ENCODE results near the gene SEMA4A. TPM values are rescaled to one million over a fixed set of nuclear protein-coding genes. Genes with fewer than 3 reads are reported as not detected.

SEMA4A gene
- total and polyA plus RNA-seq, 8 donors = 2.6 to 7.0 (median 4.7) TPM

DNA sequence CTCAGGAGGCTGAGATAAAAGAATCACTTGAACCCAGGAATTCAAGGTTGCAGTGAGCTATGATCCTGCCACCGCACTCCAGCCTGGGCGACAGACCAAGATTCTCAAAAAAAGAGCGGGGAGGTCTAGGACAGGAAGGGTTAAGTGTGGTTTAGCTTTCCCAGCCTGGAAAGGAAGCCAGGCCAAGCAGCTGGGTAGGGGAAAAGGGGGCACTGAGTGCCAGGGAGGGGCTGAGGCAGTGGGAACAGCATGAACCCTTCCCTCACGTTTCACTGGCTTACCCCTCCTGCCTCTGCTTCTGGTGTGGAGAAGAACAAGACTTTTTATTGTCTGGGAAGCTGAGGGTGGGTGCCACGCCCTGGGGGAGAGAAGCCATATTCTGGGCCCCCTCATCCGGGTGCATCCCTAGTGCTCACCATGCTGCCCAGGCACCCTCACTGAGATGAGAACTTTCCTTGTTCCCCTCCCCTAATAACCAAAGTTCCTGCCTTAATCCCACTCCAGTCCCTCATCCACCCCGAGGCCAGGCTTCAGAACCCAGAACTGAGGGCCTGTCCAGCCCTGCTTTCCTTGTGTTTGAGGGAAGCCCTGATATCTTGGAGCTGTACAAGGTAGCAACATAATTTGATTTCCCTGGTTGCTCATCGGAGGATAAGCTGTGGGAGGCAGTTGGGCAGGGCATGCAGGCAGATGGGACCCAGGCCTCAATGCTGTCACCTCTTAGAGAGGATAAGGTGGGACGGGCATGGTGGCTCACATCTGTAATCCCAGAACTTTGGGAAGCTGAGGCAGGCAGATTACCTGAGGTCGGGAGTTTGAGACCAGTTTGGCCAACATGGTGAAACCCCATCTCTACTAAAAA is 40.9 kb upstream of the SEMA4A start:
- TF ChIP-seq, protein P1, sequence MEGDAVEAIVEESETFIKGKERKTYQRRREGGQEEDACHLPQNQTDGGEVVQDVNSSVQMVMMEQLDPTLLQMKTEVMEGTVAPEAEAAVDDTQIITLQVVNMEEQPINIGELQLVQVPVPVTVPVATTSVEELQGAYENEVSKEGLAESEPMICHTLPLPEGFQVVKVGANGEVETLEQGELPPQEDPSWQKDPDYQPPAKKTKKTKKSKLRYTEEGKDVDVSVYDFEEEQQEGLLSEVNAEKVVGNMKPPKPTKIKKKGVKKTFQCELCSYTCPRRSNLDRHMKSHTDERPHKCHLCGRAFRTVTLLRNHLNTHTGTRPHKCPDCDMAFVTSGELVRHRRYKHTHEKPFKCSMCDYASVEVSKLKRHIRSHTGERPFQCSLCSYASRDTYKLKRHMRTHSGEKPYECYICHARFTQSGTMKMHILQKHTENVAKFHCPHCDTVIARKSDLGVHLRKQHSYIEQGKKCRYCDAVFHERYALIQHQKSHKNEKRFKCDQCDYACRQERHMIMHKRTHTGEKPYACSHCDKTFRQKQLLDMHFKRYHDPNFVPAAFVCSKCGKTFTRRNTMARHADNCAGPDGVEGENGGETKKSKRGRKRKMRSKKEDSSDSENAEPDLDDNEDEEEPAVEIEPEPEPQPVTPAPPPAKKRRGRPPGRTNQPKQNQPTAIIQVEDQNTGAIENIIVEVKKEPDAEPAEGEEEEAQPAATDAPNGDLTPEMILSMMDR (IDR thresholded peaks at IDR 0.05) = no peak
- ATAC-seq (no peak), DNase-seq (no peak), FAIRE-seq (no peak)
- Histone ChIP-seq H3K4me3 (no peak overlapping the region), H3K4me1 (peaks cover 7 to 20% (median 9%) of the 10 kb centered on the region in 3 donors), H3K27ac (no peak overlapping the region), H3K36me3 (no peaks in the 10 kb centered on the region), H3K9me3 (no peaks in the 10 kb centered on the region), H3K27me3 (no peaks in the 10 kb centered on the region)
- WGBS, 2 donors = 64 to 65% methylated on average over 10 of the region's 10 CpGs
- intact Hi-C loops (cut with DNase I) = no loop called here

DNA sequence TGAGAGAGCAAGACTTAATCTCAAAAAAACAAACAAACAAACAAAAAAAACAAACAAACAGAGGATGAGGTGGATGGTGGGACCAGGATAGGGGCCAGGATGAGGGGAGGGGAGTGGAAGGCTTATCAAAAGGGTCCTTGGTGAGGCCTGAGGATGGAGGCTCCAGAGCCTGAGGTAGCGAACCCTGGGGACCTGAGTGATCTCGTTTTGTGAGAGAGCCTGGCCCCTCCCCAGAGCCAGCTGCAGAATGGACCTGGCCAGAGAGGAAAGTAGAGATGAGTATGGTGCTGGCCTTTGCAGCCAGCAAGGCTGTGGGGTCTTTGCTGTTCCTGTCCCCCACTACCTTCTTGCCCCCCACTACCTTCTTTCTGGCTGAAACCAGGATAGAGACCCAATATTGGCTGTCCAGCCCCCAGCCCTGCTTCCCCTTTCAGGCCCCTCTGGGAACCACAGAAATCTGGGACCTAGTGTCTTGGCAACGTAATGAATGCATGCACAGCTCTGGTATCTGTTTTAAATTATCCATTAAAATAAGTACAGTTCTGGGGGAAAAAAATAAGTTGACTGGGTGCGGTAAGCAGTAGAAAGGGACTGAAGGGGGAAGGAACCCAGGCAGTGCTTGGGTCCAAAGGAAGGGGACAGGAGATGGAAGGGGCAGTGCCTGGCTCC is 40.0 kb upstream of the SEMA4A start:
- intact Hi-C loops (cut with DNase I) = no loop called here
- Histone ChIP-seq H3K36me3 (no peaks in the 10 kb centered on the region), H3K27me3 (no peaks in the 10 kb centered on the region), H3K4me1 (peaks cover 14 to 26% (median 15%) of the 10 kb centered on the region in 3 donors), H3K4me3 (no peak overlapping the region), H3K9me3 (no peaks in the 10 kb centered on the region), H3K27ac (peak overlapping the region; percentile 81 to 94 (median 90))
- DNase-seq (no peak), ATAC-seq (no peak), FAIRE-seq (no peak)
- whole genome bisulfite sequencing, 2 donors = 52 to 54% methylated on average over 4 of the region's 4 CpGs
- TF ChIP-seq, protein P1 (IDR thresholded peaks at IDR 0.05) = no peak

DNA sequence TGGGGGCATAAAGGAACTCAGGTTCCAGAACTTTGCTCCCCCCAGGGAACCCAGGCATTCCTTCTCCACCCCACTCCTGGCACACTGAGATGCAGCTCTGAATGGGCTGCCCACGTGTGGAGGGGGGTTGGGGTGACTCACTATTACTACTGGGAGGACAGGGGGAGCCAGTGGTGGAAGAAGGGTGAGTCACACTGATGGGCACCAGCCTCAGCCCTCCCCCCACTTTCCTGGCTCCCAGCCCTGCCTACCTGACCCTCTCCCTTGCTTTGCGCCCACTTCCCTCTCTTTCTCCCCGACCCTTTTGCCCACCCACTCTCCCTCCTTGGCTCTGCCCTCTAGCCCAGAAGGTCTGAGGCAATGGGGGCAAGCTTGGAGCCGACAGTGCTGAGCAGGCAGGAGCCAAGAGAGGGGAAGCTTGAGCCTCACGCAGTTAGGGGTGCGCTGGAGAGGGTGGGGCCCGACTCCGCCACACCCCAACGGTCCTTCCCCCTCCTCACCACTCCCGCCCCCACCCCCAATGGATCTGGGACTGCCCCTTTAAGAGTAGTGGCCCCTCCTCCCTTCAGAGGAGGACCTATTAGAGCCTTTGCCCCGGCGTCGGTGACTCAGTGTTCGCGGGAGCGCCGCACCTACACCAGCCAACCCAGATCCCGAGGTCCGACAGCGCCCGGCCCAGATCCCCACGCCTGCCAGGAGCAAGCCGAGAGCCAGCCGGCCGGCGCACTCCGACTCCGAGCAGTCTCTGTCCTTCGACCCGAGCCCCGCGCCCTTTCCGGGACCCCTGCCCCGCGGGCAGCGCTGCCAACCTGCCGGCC is 39.1 kb upstream of the SEMA4A start, which contains the start of gene LMNA:
LMNA (plus strand) TSS at position 611 of the 818 bp plus-strand sequence. CDS start 208 bp downstream, outside the sequence.
- Histone ChIP-seq H3K27ac (peak within 1 kb of the TSS; percentile 81 to 94 (median 90)), H3K36me3 (no peaks in the 10 kb centered on the region), H3K27me3 (no peaks in the 10 kb centered on the region), H3K4me1 (peaks cover 19 to 34% (median 22%) of the 10 kb centered on the region in 3 donors), H3K9me3 (no peaks in the 10 kb centered on the region), H3K4me3 (peak within 1 kb of the TSS; percentile 81 to 99 (median 94))
- 2 to 3% methylated on average over 30 to 37 of the region's 37 CpGs for WGBS, 2 donors
- TF ChIP-seq, protein P1 (IDR thresholded peaks at IDR 0.05) = no peak
- ATAC-seq = peak; percentile 80 to 90 (median 88)
- no peak for FAIRE-seq
- peak; percentile 91 to 97 (median 94) for DNase-seq
- intact Hi-C loops (cut with DNase I) = no loop called here

DNA sequence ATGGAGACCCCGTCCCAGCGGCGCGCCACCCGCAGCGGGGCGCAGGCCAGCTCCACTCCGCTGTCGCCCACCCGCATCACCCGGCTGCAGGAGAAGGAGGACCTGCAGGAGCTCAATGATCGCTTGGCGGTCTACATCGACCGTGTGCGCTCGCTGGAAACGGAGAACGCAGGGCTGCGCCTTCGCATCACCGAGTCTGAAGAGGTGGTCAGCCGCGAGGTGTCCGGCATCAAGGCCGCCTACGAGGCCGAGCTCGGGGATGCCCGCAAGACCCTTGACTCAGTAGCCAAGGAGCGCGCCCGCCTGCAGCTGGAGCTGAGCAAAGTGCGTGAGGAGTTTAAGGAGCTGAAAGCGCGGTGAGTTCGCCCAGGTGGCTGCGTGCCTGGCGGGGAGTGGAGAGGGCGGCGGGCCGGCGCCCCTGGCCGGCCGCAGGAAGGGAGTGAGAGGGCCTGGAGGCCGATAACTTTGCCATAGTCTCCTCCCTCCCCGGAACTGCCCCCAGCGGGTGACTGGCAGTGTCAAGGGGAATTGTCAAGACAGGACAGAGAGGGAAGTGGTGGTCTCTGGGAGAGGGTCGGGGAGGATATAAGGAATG is 38.4 kb upstream of the SEMA4A start:
- no peaks in the 10 kb centered on the region for H3K36me3 ChIP-seq
- TF ChIP-seq, protein P1 (IDR thresholded peaks at IDR 0.05) = no peak
- peak; percentile 49 to 62 (median 56) for ATAC-seq
- WGBS, 2 donors = 0% methylated on average over 49 of the region's 49 CpGs
- H3K4me3 ChIP-seq = peak overlapping the region; percentile 81 to 99 (median 94)
- no peaks in the 10 kb centered on the region for H3K27me3 ChIP-seq
- intact Hi-C loops (cut with DNase I) = no loop called here
- H3K27ac ChIP-seq = peak overlapping the region; percentile 81 to 94 (median 90)
- DNase-seq = peak in 4 of 6 donors; percentile 55 to 84 (median 74)
- no peak for FAIRE-seq
- H3K4me1 ChIP-seq = peaks cover 19 to 41% (median 22%) of the 10 kb centered on the region in 3 donors
- H3K9me3 ChIP-seq = no peaks in the 10 kb centered on the region
